OCI-LY7 (cell line): Measurements from ENCODE around the gene PRG3.

ENCODE experiments used
- CTCF ChIP-seq: fragments of 200-600 bp; sonication (generic); conservative IDR thresholded peaks from 2 replicates; pipeline ENCODE4 v1.5.1; 2014; ENCODE audit warnings: mild to moderate bottlenecking, antibody characterized with exemption, low read length, moderate library complexity, mixed read lengths
- EZH2phosphoT487 ChIP-seq: fragments of 200-600 bp; sonication (generic); IDR thresholded peaks from 2 replicates; pipeline ENCODE4 v1.6.1; 2018; ENCODE audit warnings: low read depth, borderline replicate concordance, mild to moderate bottlenecking, mixed run types, antibody characterized with exemption, low read length, moderate library complexity, mixed read lengths

- no peak for TF ChIP-seq CTCF
- no peak for TF ChIP-seq EZH2phosphoT487
These were observed 26.3 kb upstream of the PRG3 start for GRCh38 chr11:57407010-57407920.
